Measurements from ENCODE around the gene UBE2E3. TPM values are rescaled to one million over a fixed set of nuclear protein-coding genes. Genes with fewer than 3 reads are reported as not detected.

Gene UBE2E3
- total RNA-seq, 2 donors from 2014 or later: 43.1 to 52.5 TPM

- H3K27ac ChIP-seq: no peak overlapping the region
- no peak overlapping the region for H3K9ac ChIP-seq (ENCODE audit: low read depth in 2 of 2, low read length in 2 of 2)
- no peak for DNase-seq
- intact Hi-C loops (cut with DNase I): no loop called here
- H3K36me3 ChIP-seq: no peaks in the 10 kb centered on the region
- no peak for TF ChIP-seq CTCF (IDR thresholded peaks at IDR 0.05)
- no peaks in the 10 kb centered on the region for H3K27me3 ChIP-seq
- no peaks in the 10 kb centered on the region for H3K4me1 ChIP-seq
- no peaks in the 10 kb centered on the region for H3K9me3 ChIP-seq
- no peak overlapping the region for H3K4me3 ChIP-seq
These were observed 93.5 kb downstream of the UBE2E3 start for GRCh38 chr2:181073896-181074295.

GRCh38 chr2:181074457-181074856 lies 94.1 kb downstream of the UBE2E3 start:
- no peaks in the 10 kb centered on the region for H3K4me1 ChIP-seq
- no peak overlapping the region for H3K4me3 ChIP-seq
- no peak overlapping the region for H3K9ac ChIP-seq (ENCODE audit: low read depth in 2 of 2, low read length in 2 of 2)
- DNase-seq: no peak
- no peak overlapping the region for H3K27ac ChIP-seq
- H3K9me3 ChIP-seq: no peaks in the 10 kb centered on the region
- no peaks in the 10 kb centered on the region for H3K27me3 ChIP-seq
- H3K36me3 ChIP-seq: no peaks in the 10 kb centered on the region
- TF ChIP-seq CTCF (IDR thresholded peaks at IDR 0.05): no peak
- intact Hi-C loops (cut with DNase I): no loop called here

- Histone ChIP-seq H3K9ac (ENCODE audit: low read depth in 2 of 2, low read length in 2 of 2) (no peak overlapping the region), H3K36me3 (no peaks in the 10 kb centered on the region), H3K27ac (no peak overlapping the region), H3K9me3 (no peaks in the 10 kb centered on the region), H3K4me3 (no peak overlapping the region), H3K27me3 (no peaks in the 10 kb centered on the region), H3K4me1 (no peaks in the 10 kb centered on the region)
- intact Hi-C loops (cut with DNase I): no loop called here
- TF ChIP-seq CTCF (IDR thresholded peaks at IDR 0.05): no peak
- no peak for DNase-seq
These were observed 96.3 kb downstream of the UBE2E3 start for GRCh38 chr2:181076658-181077057.

GRCh38 chr2:181077128-181077709 lies 96.8 kb downstream of the UBE2E3 start:
- Histone ChIP-seq H3K4me1 (no peaks in the 10 kb centered on the region), H3K4me3 (no peak overlapping the region), H3K27ac (no peak overlapping the region), H3K9me3 (no peaks in the 10 kb centered on the region), H3K9ac (ENCODE audit: low read depth in 2 of 2, low read length in 2 of 2) (no peak overlapping the region), H3K27me3 (no peaks in the 10 kb centered on the region), H3K36me3 (no peaks in the 10 kb centered on the region)
- intact Hi-C loops (cut with DNase I): no loop called here
- TF ChIP-seq CTCF (IDR thresholded peaks at IDR 0.05): peak; percentile 72
- DNase-seq: peak; percentile 22

GRCh38 chr2:181083140-181083539 lies 102.7 kb downstream of the UBE2E3 start:
- TF ChIP-seq CTCF (IDR thresholded peaks at IDR 0.05): no peak
- no peaks in the 10 kb centered on the region for H3K36me3 ChIP-seq
- H3K27me3 ChIP-seq: no peaks in the 10 kb centered on the region
- H3K9me3 ChIP-seq: no peaks in the 10 kb centered on the region
- H3K4me1 ChIP-seq: no peaks in the 10 kb centered on the region
- H3K27ac ChIP-seq: no peak overlapping the region
- H3K4me3 ChIP-seq: no peak overlapping the region
- no peak for DNase-seq
- no peak overlapping the region for H3K9ac ChIP-seq (ENCODE audit: low read depth in 2 of 2, low read length in 2 of 2)
- intact Hi-C loops (cut with DNase I): loop anchor here (10.0 kb wide), 1 partner anchor 632 kb away; no protein-coding TSS in a partner anchor
